Measurements from ENCODE around the gene KRTAP4-2. TPM values are rescaled to one million over a fixed set of nuclear protein-coding genes. Genes with fewer than 3 reads are reported as not detected.

KRTAP4-2 gene
- total and polyA plus RNA-seq, 2 donors from 2014 or later: not detected

DNA sequence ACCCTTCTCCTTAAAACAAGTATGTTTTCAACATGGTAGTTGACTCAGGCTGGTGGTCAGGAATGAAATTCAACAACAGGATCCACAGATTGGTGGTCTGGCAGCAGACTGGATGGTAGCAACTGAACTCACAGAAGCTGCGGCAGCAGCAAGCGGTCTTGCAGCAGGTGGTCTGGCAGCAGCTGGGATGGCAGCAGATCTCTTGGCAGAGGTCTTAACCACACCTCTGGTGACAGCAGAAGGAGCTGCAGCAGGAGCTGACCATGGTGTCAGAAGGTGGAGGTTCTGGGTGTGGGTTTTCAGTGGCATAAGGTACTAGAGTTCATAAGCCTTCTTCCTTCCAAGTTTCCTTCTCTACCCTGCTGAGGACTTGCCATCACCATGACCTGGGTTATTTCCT is 8.9 kb upstream of the KRTAP4-2 start:
- Histone ChIP-seq H3K27ac (ENCODE audit: low read depth in 2 of 2, low read length in 2 of 2) (no peak overlapping the region), H3K4me3 (ENCODE audit: low read length in 3 of 3) (no peak overlapping the region), H3K4me1 (ENCODE audit: control insufficient read depth in 2 of 3, insufficient read depth in 2 of 3, low read depth in 1 of 3, low read length in 3 of 3) (no peaks in the 10 kb centered on the region), H3K9ac (ENCODE audit: low read length in 3 of 3) (no peak overlapping the region), H3K9me3 (ENCODE audit: control insufficient read depth in 2 of 3, insufficient read depth in 1 of 3, low read length in 3 of 3) (no peaks in the 10 kb centered on the region), H3K36me3 (ENCODE audit: control insufficient read depth in 2 of 3, insufficient read depth in 3 of 3, low read length in 3 of 3) (no peaks in the 10 kb centered on the region), H3K27me3 (ENCODE audit: control insufficient read depth, insufficient read depth, low read length) (no peaks in the 10 kb centered on the region)
- TF ChIP-seq CTCF (IDR thresholded peaks at IDR 0.05; ENCODE audit: borderline replicate concordance, extremely low read depth, insufficient read depth): no peak
- no peak for DNase-seq
- FAIRE-seq: no peak
- intact Hi-C loops (cut with DNase I): no loop called here

GRCh38 chr17:41185001-41185400 is 7.0 kb upstream of the KRTAP4-2 start:
- H3K36me3 ChIP-seq (ENCODE audit: control insufficient read depth in 2 of 3, insufficient read depth in 3 of 3, low read length in 3 of 3): no peaks in the 10 kb centered on the region
- H3K27me3 ChIP-seq (ENCODE audit: control insufficient read depth, insufficient read depth, low read length): no peaks in the 10 kb centered on the region
- FAIRE-seq (no peak), DNase-seq (no peak)
- intact Hi-C loops (cut with DNase I): no loop called here
- H3K27ac ChIP-seq (ENCODE audit: low read depth in 2 of 2, low read length in 2 of 2): no peak overlapping the region
- H3K9ac ChIP-seq (ENCODE audit: low read length in 3 of 3): no peak overlapping the region
- H3K4me3 ChIP-seq (ENCODE audit: low read length in 3 of 3): no peak overlapping the region
- no peaks in the 10 kb centered on the region for H3K4me1 ChIP-seq (ENCODE audit: control insufficient read depth in 2 of 3, insufficient read depth in 2 of 3, low read depth in 1 of 3, low read length in 3 of 3)
- TF ChIP-seq CTCF (IDR thresholded peaks at IDR 0.05; ENCODE audit: borderline replicate concordance, extremely low read depth, insufficient read depth): no peak
- no peaks in the 10 kb centered on the region for H3K9me3 ChIP-seq (ENCODE audit: control insufficient read depth in 2 of 3, insufficient read depth in 1 of 3, low read length in 3 of 3)

DNA sequence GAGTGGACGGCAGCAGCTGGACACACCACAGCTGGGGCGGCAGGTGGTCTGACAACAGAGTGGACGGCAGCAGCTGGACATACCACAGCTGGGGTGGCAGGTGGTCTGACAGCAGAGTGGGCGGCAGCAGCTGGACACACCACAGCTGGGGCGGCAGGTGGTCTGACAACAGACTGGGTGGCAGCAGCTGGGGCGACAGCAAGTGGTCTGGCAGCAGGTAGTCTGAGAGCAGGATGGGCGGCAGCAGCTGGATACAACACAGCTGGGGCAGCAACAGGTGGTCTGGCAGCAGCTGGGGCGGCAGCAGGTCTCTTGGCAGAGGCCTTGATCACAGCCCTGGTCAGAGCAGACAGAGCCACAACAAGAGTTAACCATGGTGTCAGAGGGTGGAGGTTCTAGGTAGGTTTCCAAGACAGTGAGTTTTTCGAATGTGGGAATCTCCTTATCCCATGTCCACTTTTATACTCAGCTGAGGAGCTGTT is 6.5 kb upstream of the KRTAP4-2 start, which contains the start of gene KRTAP4-1:
Gene KRTAP4-1 (minus strand): TSS at position 432 of the 482 bp plus-strand sequence. CDS start 57 bp downstream, at position 375.
- intact Hi-C loops (cut with DNase I): no loop called here

More for the DNA sequence above, 6.5 kb upstream of the KRTAP4-2 start, which contains the start of gene KRTAP4-1:
- Histone ChIP-seq H3K36me3 (ENCODE audit: control insufficient read depth in 2 of 3, insufficient read depth in 3 of 3, low read length in 3 of 3) (no peaks in the 10 kb centered on the region), H3K9ac (ENCODE audit: low read length in 3 of 3) (no peak within 1 kb of the TSS), H3K27ac (ENCODE audit: low read depth in 2 of 2, low read length in 2 of 2) (no peak within 1 kb of the TSS), H3K4me3 (ENCODE audit: low read length in 3 of 3) (no peak within 1 kb of the TSS), H3K4me1 (ENCODE audit: control insufficient read depth in 2 of 3, insufficient read depth in 2 of 3, low read depth in 1 of 3, low read length in 3 of 3) (no peaks in the 10 kb centered on the region), H3K27me3 (ENCODE audit: control insufficient read depth, insufficient read depth, low read length) (no peaks in the 10 kb centered on the region), H3K9me3 (ENCODE audit: control insufficient read depth in 2 of 3, insufficient read depth in 1 of 3, low read length in 3 of 3) (no peaks in the 10 kb centered on the region)
- TF ChIP-seq CTCF (IDR thresholded peaks at IDR 0.05; ENCODE audit: borderline replicate concordance, extremely low read depth, insufficient read depth): no peak
- no peak for FAIRE-seq
- DNase-seq: no peak

Measured in kidney (tissue), 14 donors.